K562 (cell line): Measurements from ENCODE around the gene SPTA1. TPM values are rescaled to one million over a fixed set of nuclear protein-coding genes. Genes with fewer than 3 reads are reported as not detected.

Experiments
- AFF1 ChIP-seq, 2 experiments: fragments of 450-650 bp; IDR thresholded peaks; 2 replicates each; pipeline ENCODE4 v1.6.1; 2018; ENCODE audit warnings: mild to moderate bottlenecking in 2 of 2, low read depth in 1 of 2; ENCODE audit not compliant: partially characterized antibody in 2 of 2
- FOSL1 ChIP-seq: fragments of 200-800 bp; sonication (Bioruptor generic); conservative IDR thresholded peaks from 2 replicates; pipeline ENCODE4 v1.6.1; 2016; ENCODE audit warnings: missing genetic modification characterization, missing compliant biosample characterization
- FOXK1 ChIP-seq: sonication (generic); formaldehyde crosslinking; IDR thresholded peaks from 2 replicates; pipeline ENCODE4 v1.8.0; 2022; ENCODE audit warnings: missing genetic modification reagents, mild to moderate bottlenecking, borderline replicate concordance
- MAFF ChIP-seq: IDR thresholded peaks from 2 replicates; pipeline ENCODE4 v1.6.1; 2012; ENCODE audit warnings: low read length, improper control_type of control experiment
- MAFK ChIP-seq: IDR thresholded peaks from 2 replicates; pipeline ENCODE4 v1.6.1; 2011; ENCODE audit warnings: low read length, improper control_type of control experiment
- MNT ChIP-seq, 2 experiments: fragments of 450-650 bp; conservative IDR thresholded peaks; 2 replicates each; pipeline ENCODE4 v1.6.1; 2017; ENCODE audit warnings: mild to moderate bottlenecking in 2 of 2, moderate library complexity in 2 of 2
- PRPF4 ChIP-seq: fragments of 200-400 bp; formaldehyde crosslinking; IDR thresholded peaks from one replicate; pipeline ENCODE4 v1.6.1; 2017; ENCODE audit warnings: low read length, low read depth, mild to moderate bottlenecking; ENCODE audit not compliant: insufficient read depth, poor library complexity, severe bottlenecking
- SMARCB1 ChIP-seq: IDR thresholded peaks from 2 replicates; pipeline ENCODE4 v1.6.1; 2011; ENCODE audit warnings: improper control_type of control experiment, low read depth; ENCODE audit not compliant: insufficient read length
- SP2 ChIP-seq: IDR thresholded peaks from 2 replicates; pipeline ENCODE4 v1.6.1; 2011; ENCODE audit warnings: mild to moderate bottlenecking, low read depth, low read length, moderate library complexity; ENCODE audit not compliant: poor library complexity, severe bottlenecking; ENCODE audit errors: extremely low read depth
- TCFL5 ChIP-seq: fragments of 250-450 bp; sonication (Bioruptor Pico); conservative IDR thresholded peaks from 2 replicates; pipeline ENCODE4 v1.6.1; 2021; ENCODE audit warnings: mild to moderate bottlenecking, moderate library complexity, matching md5 sums
- ZBTB34 ChIP-seq: fragments of 250-450 bp; sonication (Bioruptor Pico); IDR thresholded peaks from 2 replicates; pipeline ENCODE4 v1.8.0; 2021; ENCODE audit warnings: mild to moderate bottlenecking, moderate library complexity
- ZNF766 ChIP-seq: fragments of 200-800 bp; sonication (Bioruptor generic); conservative IDR thresholded peaks from 2 replicates; pipeline ENCODE4 v1.6.1; 2016; ENCODE audit warnings: missing genetic modification characterization, missing compliant biosample characterization
- polyA plus RNA-seq, 8 experiments: library from polyadenylated mRNA; depleted of rRNA in 4 of 8; stranded (reverse) in 5 of 8; unstranded in 3 of 8; fragments of >200 nt; fragmentation: Nextera tagmentation in 2 of 8; fragmentation: Illumina TruSeq in 1 of 8; extraction: Ambion mirVana in 2 of 8; extraction: Trizol in 1 of 8; gene quantifications; 2 replicates each; pipeline versions ENCODE4 v1.2.1 to v1.2.3, GENCODE V29; 2011 to 2014; ENCODE audit warnings: inconsistent platforms in 1 of 8, missing spikeins in 1 of 8
- total RNA-seq, 7 experiments: library from RNA; depleted of rRNA in 6 of 7; stranded (reverse); fragments of >200 nt in 6 of 7; fragmentation: Illumina TruSeq in 2 of 7; extraction: Trizol in 2 of 7; gene quantifications; 2 replicates each; pipeline versions ENCODE4 v1.2.1 to v1.2.3, GENCODE V29; 2011 to 2021; ENCODE audit warnings: low replicate concordance in 1 of 7

SPTA1 gene
- total and polyA plus RNA-seq, 9 of the 15 experiments (the other 6 are each of a cell fraction or from before 2014, with no cell fraction given): 11.0 to 62.1 (median 45.9) TPM

GRCh38 chr1:158638904-158639303 is 47.6 kb downstream of the SPTA1 start (continued):
- TF ChIP-seq AFF1 (IDR thresholded peaks at IDR 0.05; ENCODE audit: low read depth in 1 of 2, partially characterized antibody in 2 of 2) (no peak), SMARCB1 (no peak), MAFF (peak; percentile 81), FOXK1 (CRISPR knock-in tag) (no peak), TCFL5 (no peak), FOSL1 (tag) (no peak), ZBTB34 (CRISPR knock-in tag) (no peak), ZNF766 (CRISPR knock-in tag) (no peak), MAFK (peak; percentile 62), PRPF4 (no peak), MNT (conservative IDR thresholded peaks at IDR 0.05) (no peak), SP2 (no peak)
- TF ChIP-seq, all 486 proteins: peak for 5
